GM23248 (cell line): ENCODE data around the gene UBE2H.

Experiments
- EZH2 ChIP-seq: fragments of 200-600 bp; sonication (generic); IDR thresholded peaks from 2 replicates; pipeline ENCODE4 v1.6.1; 2018; ENCODE audit warnings: antibody characterized with exemption, mild to moderate bottlenecking; ENCODE audit not compliant: insufficient read depth, poor library complexity, severe bottlenecking
- EZH2phosphoT487 ChIP-seq: fragments of 200-600 bp; sonication (generic); IDR thresholded peaks from 2 replicates; pipeline ENCODE4 v1.6.1; 2018; ENCODE audit warnings: antibody characterized with exemption, moderate library complexity, mild to moderate bottlenecking, low read depth; ENCODE audit not compliant: insufficient read depth

DNA sequence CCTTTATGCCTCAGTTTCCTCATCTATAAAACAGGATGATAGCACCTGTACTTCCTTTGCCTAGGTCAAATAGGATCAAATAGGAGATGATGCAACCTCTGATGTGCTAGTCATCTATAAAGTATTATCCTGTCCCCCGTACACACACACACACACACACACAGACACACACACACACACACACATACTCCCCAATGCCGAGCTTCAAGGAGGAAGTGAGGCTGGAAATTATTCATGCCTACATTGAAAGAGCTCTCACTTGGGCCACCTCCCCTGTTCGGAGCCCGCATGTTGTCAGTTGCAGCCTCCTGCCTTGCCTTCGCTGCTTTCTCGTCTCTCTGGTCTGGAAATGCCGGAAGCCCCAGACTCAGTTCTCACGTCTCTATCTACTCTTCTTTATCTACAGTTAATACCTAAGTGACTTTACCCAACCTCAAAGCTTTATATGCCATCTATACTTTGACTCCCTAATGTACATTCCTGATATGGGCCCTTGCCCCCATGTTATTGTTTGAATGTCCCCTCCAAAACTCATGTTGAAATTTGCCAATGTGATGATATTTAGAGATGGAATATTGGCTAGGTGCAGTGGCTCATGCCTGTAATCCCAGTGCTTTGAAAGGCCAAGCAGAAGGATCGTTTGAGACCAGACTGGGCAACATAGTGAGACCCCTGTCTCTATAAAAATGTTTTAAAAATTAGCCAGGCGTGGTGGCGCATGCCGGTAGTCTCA is 6.9 kb upstream of the UBE2H start:
- TF ChIP-seq EZH2 (no peak), EZH2phosphoT487 (no peak)
